Adrenal gland (tissue), 5 donors: ENCODE data around the gene SCRN1.

Source experiments
- CTCF ChIP-seq, 6 experiments: fragments of 450-650 bp in 4 of 6; fragments of 200-600 bp in 2 of 6; sonication (generic) in 1 of 6; IDR thresholded peaks; 1 replicate in 5 of 6; 2 replicates in 1 of 6; pipeline versions ENCODE4 v1.5.1 to v1.8.0; 2016 to 2021; ENCODE audit warnings: antibody characterized with exemption in 6 of 6, mild to moderate bottlenecking in 2 of 6, moderate library complexity in 1 of 6
- POLR2A ChIP-seq, 2 donors: fragments of 450-650 bp; IDR thresholded peaks; one replicate each; pipeline ENCODE4 v1.6.1; 2017; ENCODE audit warnings: antibody characterized with exemption in 2 of 2, mild to moderate bottlenecking in 2 of 2, moderate library complexity in 1 of 2
- donor health status: DM: no; HTN: no; CAD: no.

- TF ChIP-seq CTCF (IDR thresholded peaks at IDR 0.05) = no peak
- no peak for TF ChIP-seq POLR2A (IDR thresholded peaks at IDR 0.05)
Measured at GRCh38 chr7:29885626-29886025, 104.0 kb downstream of the SCRN1 start.
